ENCODE results near the gene ZC3H18. TPM values are rescaled to one million over a fixed set of nuclear protein-coding genes. Genes with fewer than 3 reads are reported as not detected.

The ZC3H18 gene
- total and polyA plus RNA-seq, 2 experiments from 2014 or later: 30.0 to 40.7 TPM

- no peak overlapping the region for H3K4me3 ChIP-seq
- DNase-seq (ENCODE audit: low spot score): no peak
- no peaks in the 10 kb centered on the region for H3K27me3 ChIP-seq (ENCODE audit: insufficient read depth)
- H3K9me2 ChIP-seq (ENCODE audit: insufficient read depth): no peaks in the 10 kb centered on the region
- no peak for ATAC-seq
- TF ChIP-seq NANOG (IDR thresholded peaks at IDR 0.05; ENCODE audit: borderline replicate concordance): no peak
- TF ChIP-seq ZNF331 (CRISPR knock-in tag; IDR thresholded peaks at IDR 0.05; ENCODE audit: low read depth): no peak
- TF ChIP-seq CREB1 (CRISPR knock-in tag; IDR thresholded peaks at IDR 0.05; ENCODE audit: low read depth): no peak
- no peak for TF ChIP-seq JUNB (IDR thresholded peaks at IDR 0.05; ENCODE audit: unreplicated experiment)
- TF ChIP-seq STAT1 (IDR thresholded peaks at IDR 0.05; ENCODE audit: unreplicated experiment): no peak
- TF ChIP-seq REST (IDR thresholded peaks at IDR 0.05; ENCODE audit: unreplicated experiment): no peak
- TF ChIP-seq POLR2AphosphoS5 (IDR thresholded peaks at IDR 0.05; ENCODE audit: low read depth): no peak
- no peak for TF ChIP-seq CTCF (conservative IDR thresholded peaks at IDR 0.05; ENCODE audit: low read depth in 2 of 2)
- no peak for TF ChIP-seq EZH2 (IDR thresholded peaks at IDR 0.05; ENCODE audit: low read depth, unreplicated experiment)
- TF ChIP-seq ETS1 (IDR thresholded peaks at IDR 0.05): no peak
- TF ChIP-seq EZH2phosphoT487 (IDR thresholded peaks at IDR 0.05; ENCODE audit: unreplicated experiment): no peak
- no peak for TF ChIP-seq ZNF462 (CRISPR knock-in tag; IDR thresholded peaks at IDR 0.05)
- no peak for TF ChIP-seq ZNF114 (CRISPR knock-in tag; IDR thresholded peaks at IDR 0.05)
- H3K4me1 ChIP-seq (ENCODE audit: insufficient read depth): no peaks in the 10 kb centered on the region
- Mint-ChIP-seq H3K27me3 (ENCODE audit: insufficient read depth, low read depth, poor library complexity) (peaks cover 10% of the 10 kb centered on the region), H3K9me3 (no peaks in the 10 kb centered on the region), H3K36me3 (ENCODE audit: low read depth) (peaks cover 42% of the 10 kb centered on the region), H3K4me3 (no peak overlapping the region; the same call in 2 of the 3 replicates), H3K4me1 (no peaks in the 10 kb centered on the region), H3K27ac (no peak overlapping the region)
- peaks cover 97% of the 10 kb centered on the region for H3K79me2 ChIP-seq (replicated peaks; ENCODE audit: insufficient read depth)
- H3K36me3 ChIP-seq (ENCODE audit: insufficient read depth): peaks cover 5% of the 10 kb centered on the region; the same call in 1 of the 2 replicates
- H3K27ac ChIP-seq (ENCODE audit: low read depth): no peak overlapping the region
- no peak overlapping the region for H3K4me2 ChIP-seq
- H2AFZ ChIP-seq: no peak overlapping the region
- H3F3A ChIP-seq (replicated peaks; ENCODE audit: low read depth): no peaks in the 10 kb centered on the region
- H4K20me1 ChIP-seq (replicated peaks; ENCODE audit: insufficient read depth): peaks cover 60% of the 10 kb centered on the region
These were observed 10.2 kb downstream of the ZC3H18 start for GRCh38 chr16:88580371-88580770.
